Skeletal muscle satellite cell (primary cell): ENCODE data around the gene AK4.

Source experiments
- H3K27me3 ChIP-seq: 2 replicates; pipeline ENCODE4 v1.7.0; 2013; ENCODE audit warnings: low read length; ENCODE audit not compliant: control insufficient read depth, insufficient read depth
- H3K36me3 ChIP-seq: 2 replicates; pipeline ENCODE4 v1.7.0; 2013; ENCODE audit warnings: mild to moderate bottlenecking, control low read depth, low read length; ENCODE audit not compliant: insufficient read depth
- H3K4me1 ChIP-seq: 2 replicates; pipeline ENCODE4 v1.7.0; 2013; ENCODE audit warnings: low read length; ENCODE audit not compliant: control insufficient read depth, insufficient read depth
- H3K4me2 ChIP-seq: 2 replicates; pipeline ENCODE4 v1.7.0; 2013; ENCODE audit warnings: mild to moderate bottlenecking, low read length
- H3K4me3 ChIP-seq: 2 replicates; pipeline ENCODE4 v1.7.0; 2013; ENCODE audit warnings: low read length
- H3K9ac ChIP-seq: 2 replicates; pipeline ENCODE4 v1.7.0; 2013; ENCODE audit warnings: mild to moderate bottlenecking, low read depth, low read length, moderate library complexity
- H3K9me3 ChIP-seq: replicated peaks from 2 replicates; pipeline ENCODE4 v1.7.0; 2013; ENCODE audit warnings: mild to moderate bottlenecking, control low read depth, low read length

The AK4 gene

DNA sequence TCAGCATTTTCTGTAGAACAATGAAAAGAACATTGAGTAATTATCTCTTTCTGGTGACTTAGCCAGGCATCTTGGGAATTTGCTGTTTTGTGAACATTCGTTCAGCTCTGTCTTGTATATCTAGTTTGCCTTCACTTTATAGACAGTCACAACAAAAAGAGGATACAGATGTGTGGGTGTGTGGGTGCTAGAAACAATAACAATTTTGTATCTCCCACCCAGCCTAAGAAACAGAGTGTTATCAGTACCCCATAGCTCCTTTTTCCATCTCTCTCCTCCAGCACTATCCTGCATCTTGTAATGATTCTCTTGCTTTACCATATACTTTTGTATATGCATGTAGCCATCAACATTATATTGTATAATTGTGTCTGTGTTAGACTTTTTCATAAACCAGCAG lies 33.0 kb downstream of the AK4 start:
- H3K4me2 ChIP-seq, result no peak overlapping the region
- no peak overlapping the region for H3K4me3 ChIP-seq
- H3K4me1 ChIP-seq, result peaks cover 11% of the 10 kb centered on the region
- no peaks in the 10 kb centered on the region for H3K36me3 ChIP-seq
- no peaks in the 10 kb centered on the region for H3K9me3 ChIP-seq
- no peak overlapping the region for H3K9ac ChIP-seq
- H3K27me3 ChIP-seq, result no peaks in the 10 kb centered on the region

DNA sequence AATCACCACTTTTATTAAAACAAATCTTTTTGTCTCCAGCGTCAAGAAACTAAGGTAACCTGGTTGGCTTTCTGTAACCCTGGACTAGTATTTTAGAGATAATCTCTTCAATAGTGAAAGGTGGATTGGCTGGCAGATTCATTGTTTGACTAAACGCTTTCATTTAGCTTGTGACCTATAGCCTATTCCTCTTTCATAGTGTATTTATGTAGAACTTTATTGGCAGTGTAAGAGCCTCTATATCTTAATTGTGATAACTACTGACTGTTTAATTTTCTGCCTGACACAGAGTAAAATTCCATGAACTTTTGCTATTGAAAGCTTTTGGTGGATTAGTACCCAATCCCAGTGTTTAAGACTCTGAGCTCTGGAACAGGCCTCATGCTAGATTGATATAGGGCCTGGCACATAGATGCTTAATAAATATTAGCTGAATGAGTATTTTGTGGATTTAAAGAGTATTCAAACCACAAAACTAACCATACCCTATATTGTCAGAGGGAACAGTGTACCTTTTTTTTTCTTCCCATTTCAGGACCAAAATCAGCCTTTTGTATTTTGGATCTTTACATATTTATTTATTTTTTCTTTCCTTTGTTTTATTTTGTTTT lies 34.8 kb downstream of the AK4 start:
- Histone ChIP-seq H3K4me2 (no peak overlapping the region), H3K9me3 (no peaks in the 10 kb centered on the region)

GRCh38 chr1:65189576-65190115 lies 41.6 kb downstream of the AK4 start:
- H3K4me1 ChIP-seq, result no peaks in the 10 kb centered on the region
- H3K36me3 ChIP-seq, result no peaks in the 10 kb centered on the region
- no peaks in the 10 kb centered on the region for H3K27me3 ChIP-seq
- no peak overlapping the region for H3K4me3 ChIP-seq
- H3K9me3 ChIP-seq, result no peaks in the 10 kb centered on the region
- no peak overlapping the region for H3K4me2 ChIP-seq
- H3K9ac ChIP-seq, result no peak overlapping the region

More for the DNA sequence above, 34.8 kb downstream of the AK4 start:
- Histone ChIP-seq H3K36me3 (no peaks in the 10 kb centered on the region), H3K4me1 (peaks cover 4% of the 10 kb centered on the region), H3K4me3 (no peak overlapping the region), H3K9ac (no peak overlapping the region), H3K27me3 (no peaks in the 10 kb centered on the region)

- Histone ChIP-seq H3K4me2 (no peak overlapping the region), H3K9ac (no peak overlapping the region), H3K4me3 (no peak overlapping the region), H3K4me1 (no peaks in the 10 kb centered on the region), H3K36me3 (no peaks in the 10 kb centered on the region), H3K9me3 (no peaks in the 10 kb centered on the region), H3K27me3 (no peaks in the 10 kb centered on the region)
Observed at GRCh38 chr1:65190229-65190628, 42.2 kb downstream of the AK4 start.

- no peaks in the 10 kb centered on the region for H3K36me3 ChIP-seq
- H3K9me3 ChIP-seq, result no peaks in the 10 kb centered on the region
- no peaks in the 10 kb centered on the region for H3K4me1 ChIP-seq
- no peak overlapping the region for H3K9ac ChIP-seq
- no peak overlapping the region for H3K4me2 ChIP-seq
- no peaks in the 10 kb centered on the region for H3K27me3 ChIP-seq
- H3K4me3 ChIP-seq, result no peak overlapping the region
Observed at GRCh38 chr1:65193129-65193695, 45.2 kb downstream of the AK4 start.

DNA sequence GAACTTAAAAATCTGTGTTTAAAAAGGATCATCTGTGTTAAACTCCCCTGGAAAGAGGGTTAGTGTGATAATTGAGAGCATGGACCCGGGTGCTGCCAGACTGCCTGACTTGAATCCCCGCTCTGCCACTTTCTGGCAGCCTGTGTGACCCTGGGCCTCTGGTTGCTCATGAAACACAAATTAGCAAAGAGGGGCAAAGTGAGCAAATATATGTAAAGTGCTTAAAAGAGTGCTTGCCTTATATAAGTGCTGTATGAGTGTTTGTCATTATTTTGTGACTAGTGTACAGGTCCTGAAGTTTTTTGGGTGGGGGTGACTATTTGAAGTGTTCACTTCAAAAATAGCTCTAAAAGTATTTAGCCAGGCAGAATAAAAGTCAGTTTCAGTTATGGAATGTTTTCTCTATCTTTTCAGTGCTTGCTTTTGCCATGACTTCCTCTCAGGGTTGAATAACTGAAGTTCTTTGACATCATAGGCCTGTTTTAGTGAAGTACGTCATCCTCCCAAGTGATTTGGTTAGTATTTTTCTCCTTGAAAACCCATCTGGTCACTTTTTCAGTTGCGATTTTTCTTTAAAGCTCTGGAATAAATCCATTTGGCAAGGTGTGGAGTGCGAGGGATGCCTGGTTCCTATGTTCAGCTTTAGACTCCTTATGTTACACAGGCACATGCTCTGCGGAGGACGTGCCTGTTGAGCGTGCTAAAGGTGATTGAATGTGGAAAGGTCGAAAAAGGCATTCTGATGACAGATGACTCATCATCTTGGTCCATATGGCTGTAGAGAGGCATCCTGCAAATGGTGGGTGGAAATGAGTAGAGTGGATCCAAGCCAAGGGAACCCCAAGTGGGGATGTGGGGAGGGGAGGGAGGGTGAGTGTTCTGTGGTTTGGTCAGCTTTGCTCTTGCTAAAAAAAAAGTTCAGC lies 47.8 kb downstream of the AK4 start:
- Histone ChIP-seq H3K9ac (no peak overlapping the region), H3K4me3 (no peak overlapping the region), H3K9me3 (no peaks in the 10 kb centered on the region), H3K36me3 (no peaks in the 10 kb centered on the region), H3K27me3 (no peaks in the 10 kb centered on the region), H3K4me2 (no peak overlapping the region), H3K4me1 (no peaks in the 10 kb centered on the region)

DNA sequence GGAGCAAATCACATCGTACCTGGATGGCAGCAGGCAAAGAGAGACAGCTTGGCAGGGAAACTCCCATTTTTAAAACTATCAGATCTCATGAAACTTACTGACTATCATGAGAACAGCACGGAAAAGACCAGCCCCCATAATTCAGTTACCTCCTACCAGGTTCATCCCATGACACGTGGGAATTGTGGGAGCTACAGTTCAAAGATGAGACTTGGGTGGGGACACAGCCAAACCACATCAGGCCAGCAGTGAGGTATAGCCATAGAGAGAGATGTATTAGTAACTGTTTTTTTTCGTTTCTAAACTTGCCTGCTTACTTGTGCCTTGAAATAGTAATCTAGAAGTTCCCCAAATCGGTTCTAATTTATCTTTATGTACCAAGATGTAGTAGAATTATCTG lies 48.9 kb downstream of the AK4 start:
- Histone ChIP-seq H3K9me3 (no peaks in the 10 kb centered on the region), H3K4me3 (no peak overlapping the region), H3K27me3 (no peaks in the 10 kb centered on the region), H3K4me2 (no peak overlapping the region), H3K36me3 (no peaks in the 10 kb centered on the region), H3K9ac (no peak overlapping the region), H3K4me1 (no peaks in the 10 kb centered on the region)

- Histone ChIP-seq H3K4me2 (no peak overlapping the region), H3K4me1 (no peaks in the 10 kb centered on the region), H3K36me3 (no peaks in the 10 kb centered on the region), H3K9me3 (no peaks in the 10 kb centered on the region), H3K4me3 (no peak overlapping the region), H3K9ac (no peak overlapping the region), H3K27me3 (no peaks in the 10 kb centered on the region)
Observed at GRCh38 chr1:65197636-65198035, 49.6 kb downstream of the AK4 start.

- Histone ChIP-seq H3K9ac (no peak overlapping the region), H3K4me2 (no peak overlapping the region), H3K27me3 (no peaks in the 10 kb centered on the region), H3K4me3 (no peak overlapping the region), H3K36me3 (no peaks in the 10 kb centered on the region), H3K4me1 (no peaks in the 10 kb centered on the region), H3K9me3 (no peaks in the 10 kb centered on the region)
Observed at GRCh38 chr1:65198096-65198495, 50.1 kb downstream of the AK4 start.

GRCh38 chr1:65200411-65200810 lies 52.4 kb downstream of the AK4 start:
- no peaks in the 10 kb centered on the region for H3K36me3 ChIP-seq
- no peak overlapping the region for H3K4me2 ChIP-seq
- H3K9me3 ChIP-seq, result no peaks in the 10 kb centered on the region
- H3K9ac ChIP-seq, result no peak overlapping the region
- H3K27me3 ChIP-seq, result no peaks in the 10 kb centered on the region
- no peak overlapping the region for H3K4me3 ChIP-seq
- H3K4me1 ChIP-seq, result no peaks in the 10 kb centered on the region

GRCh38 chr1:65206836-65207235 lies 58.8 kb downstream of the AK4 start:
- Histone ChIP-seq H3K27me3 (no peaks in the 10 kb centered on the region), H3K4me1 (no peaks in the 10 kb centered on the region), H3K36me3 (no peaks in the 10 kb centered on the region), H3K4me3 (no peak overlapping the region), H3K9me3 (no peaks in the 10 kb centered on the region), H3K9ac (no peak overlapping the region), H3K4me2 (no peak overlapping the region)
